Hepatocyte (in vitro differentiated cells): Measurements from ENCODE around the gene ZFHX2. TPM values are rescaled to one million over a fixed set of nuclear protein-coding genes. Genes with fewer than 3 reads are reported as not detected.
A peak's percentile ranks its signal among the peaks of the same experiment; 100 is the strongest.

Experiments
- DNase-seq: peaks from one replicate; pipeline ENCODE4 v3.0.0-alpha.2; 2016; ENCODE audit warnings: low spot score
- H2AFZ ChIP-seq: fragments of 200-600 bp; sonication (generic); 2 replicates; pipeline ENCODE4 v1.6.0; 2016; ENCODE audit warnings: antibody characterized with exemption, mild to moderate bottlenecking
- H3K27ac ChIP-seq: fragments of 200-600 bp; sonication (generic); 2 replicates; pipeline ENCODE4 v1.5.1; 2016; ENCODE audit warnings: mild to moderate bottlenecking
- H3K27me3 ChIP-seq: fragments of 200-600 bp; sonication (generic); 2 replicates; pipeline ENCODE4 v1.6.1; 2016
- H3K36me3 ChIP-seq: fragments of 200-600 bp; sonication (generic); replicated peaks from 2 replicates; pipeline ENCODE4 v1.5.1; 2016; ENCODE audit warnings: low read depth; ENCODE audit not compliant: insufficient read depth
- H3K4me1 ChIP-seq: fragments of 200-600 bp; sonication (generic); 2 replicates; pipeline ENCODE4 v1.5.1; 2016; ENCODE audit warnings: mild to moderate bottlenecking, moderate library complexity; ENCODE audit not compliant: insufficient read depth
- H3K4me2 ChIP-seq: fragments of 200-600 bp; sonication (generic); 2 replicates; pipeline ENCODE4 v1.6.0; 2016
- H3K4me3 ChIP-seq: fragments of 200-600 bp; sonication (generic); 2 replicates; pipeline ENCODE4 v1.5.1; 2016; ENCODE audit warnings: mild to moderate bottlenecking
- H3K79me2 ChIP-seq: fragments of 200-600 bp; sonication (generic); 2 replicates; pipeline ENCODE4 v1.6.0; 2017; ENCODE audit warnings: mild to moderate bottlenecking
- H3K9me2 ChIP-seq: fragments of 200-600 bp; sonication (generic); replicated peaks from 2 replicates; pipeline ENCODE4 v1.6.0; 2017; ENCODE audit warnings: mild to moderate bottlenecking; ENCODE audit not compliant: insufficient read depth
- H3K9me3 ChIP-seq: fragments of 200-600 bp; sonication (generic); 2 replicates; pipeline ENCODE4 v1.5.1; 2016; ENCODE audit warnings: low read depth, mild to moderate bottlenecking
- H4K20me1 ChIP-seq: fragments of 200-600 bp; sonication (generic); 2 replicates; pipeline ENCODE4 v1.6.0; 2016; ENCODE audit warnings: mild to moderate bottlenecking; ENCODE audit not compliant: insufficient read depth, poor library complexity, severe bottlenecking
- CTCF ChIP-seq: fragments of 200-600 bp; sonication (generic); IDR thresholded peaks from 2 replicates; pipeline ENCODE4 v1.5.1; 2016; ENCODE audit warnings: antibody characterized with exemption, mild to moderate bottlenecking; ENCODE audit not compliant: poor library complexity
- EZH2 ChIP-seq: fragments of 200-600 bp; sonication (generic); IDR thresholded peaks from 2 replicates; pipeline ENCODE4 v1.6.1; 2016; ENCODE audit warnings: antibody characterized with exemption, mild to moderate bottlenecking, borderline replicate concordance
- EZH2phosphoT487 ChIP-seq: fragments of 200-600 bp; sonication (generic); IDR thresholded peaks from one replicate; pipeline ENCODE4 v1.6.1; 2018; ENCODE audit warnings: antibody characterized with exemption, mild to moderate bottlenecking, low read depth, moderate library complexity; ENCODE audit not compliant: unreplicated experiment, severe bottlenecking
- WGBS: methylation state at CpG from one replicate; pipeline ENCODE4 v1.1.6; 2016; ENCODE audit warnings: low lambda C conversion rate; ENCODE audit errors: missing lambda C conversion rate; 5-methylcytosine and 5-hydroxymethylcytosine counted together
- polyA plus RNA-seq: library from polyadenylated mRNA; unstranded; fragments of >200 nt; fragmentation: Nextera tagmentation; extraction: Ambion mirVana; gene quantifications from 2 replicates; pipeline ENCODE4 v1.2.1, GENCODE V29; 2016
- total RNA-seq: library from RNA; depleted of rRNA; stranded (reverse); fragments of >200 nt; gene quantifications from 2 replicates; pipeline ENCODE4 v1.2.3, GENCODE V29; 2014

Gene ZFHX2
- total and polyA plus RNA-seq, 2 experiments from 2014 or later = 1.4 to 1.5 TPM

DNA sequence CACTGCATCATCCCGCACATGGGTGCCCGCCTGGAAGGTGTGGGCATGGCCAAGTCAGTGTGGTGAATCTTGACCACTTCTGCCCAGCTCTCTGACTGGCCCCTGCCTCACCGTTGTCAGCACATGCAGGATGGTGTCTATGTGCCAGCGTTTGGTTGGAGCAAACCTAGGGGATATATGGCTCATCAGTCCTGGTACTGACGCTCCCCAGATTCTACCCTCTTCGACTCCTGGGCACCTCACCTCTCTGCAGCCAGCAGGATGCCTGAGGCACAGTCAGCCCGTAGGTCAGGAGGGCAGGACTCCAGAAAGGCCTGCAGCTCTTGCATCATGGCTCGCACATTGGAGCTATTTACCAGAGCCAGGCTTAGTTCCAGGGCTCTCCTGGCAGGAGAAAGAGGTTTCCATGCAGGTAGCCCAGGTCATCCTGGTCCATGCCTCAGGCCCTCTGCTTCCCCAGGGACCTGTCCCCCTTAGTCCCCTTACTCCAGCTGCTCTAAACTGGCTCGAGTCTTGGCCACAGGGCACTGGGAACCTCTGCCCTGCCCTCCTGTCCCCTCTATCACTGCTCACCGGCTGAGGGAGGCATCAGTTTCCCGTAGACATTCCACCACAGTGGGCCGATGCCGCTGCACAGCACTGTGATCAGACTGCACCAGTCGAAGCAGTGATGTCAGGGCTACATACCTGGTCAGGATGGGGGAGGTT is 12.1 kb upstream of the ZFHX2 start:
- Histone ChIP-seq H3K4me1 (peaks cover 15% of the 10 kb centered on the region), H3K9me3 (no peaks in the 10 kb centered on the region), H2AFZ (no peak overlapping the region), H3K4me3 (no peak overlapping the region), H3K79me2 (peaks cover 13% of the 10 kb centered on the region), H3K36me3 (no peaks in the 10 kb centered on the region), H3K27ac (no peak overlapping the region), H3K9me2 (no peaks in the 10 kb centered on the region), H3K4me2 (no peak overlapping the region), H3K27me3 (no peaks in the 10 kb centered on the region), H4K20me1 (no peaks in the 10 kb centered on the region)
- TF ChIP-seq EZH2phosphoT487 = no peak
- no peak for TF ChIP-seq EZH2
- TF ChIP-seq CTCF = no peak
- DNase-seq = no peak
- 93% methylated on average over 14 of the region's 14 CpGs for WGBS

DNA sequence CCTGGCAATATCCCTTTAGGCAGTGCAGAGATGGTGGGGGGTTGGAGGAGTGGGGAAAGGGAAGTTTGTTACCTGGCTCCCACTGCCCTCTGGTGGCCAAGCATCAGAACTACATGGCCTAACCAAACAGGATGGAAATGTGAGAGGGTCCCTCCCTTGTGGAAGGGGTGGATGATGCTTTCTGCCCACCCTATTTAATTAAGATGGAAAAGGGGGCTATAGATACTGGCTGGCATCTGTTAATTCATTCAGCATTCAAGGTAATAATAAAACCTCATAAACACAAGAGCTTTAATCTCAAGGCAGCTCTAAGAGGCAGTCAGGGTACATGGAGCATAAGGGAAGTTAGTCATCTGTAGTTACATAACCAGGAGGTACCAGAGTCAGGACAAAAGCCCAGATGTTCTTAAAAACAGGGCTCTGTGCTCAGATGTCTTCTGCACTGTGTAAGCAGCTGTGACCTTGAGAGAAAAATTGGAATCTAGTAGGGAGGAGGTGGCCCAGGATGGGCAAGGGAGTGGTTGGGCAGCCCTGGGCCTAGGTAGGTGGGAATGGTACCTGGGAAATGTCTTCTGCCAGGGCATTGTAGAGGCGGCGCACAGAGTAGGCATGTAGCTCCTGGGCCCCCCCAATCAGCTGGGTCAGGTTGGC is 11.4 kb upstream of the ZFHX2 start:
- Histone ChIP-seq H4K20me1 (no peaks in the 10 kb centered on the region), H3K79me2 (peaks cover 13% of the 10 kb centered on the region), H3K4me2 (no peak overlapping the region), H3K4me3 (no peak overlapping the region), H2AFZ (no peak overlapping the region), H3K4me1 (peaks cover 9% of the 10 kb centered on the region), H3K27ac (no peak overlapping the region), H3K9me2 (no peaks in the 10 kb centered on the region), H3K36me3 (no peaks in the 10 kb centered on the region), H3K9me3 (no peaks in the 10 kb centered on the region), H3K27me3 (no peaks in the 10 kb centered on the region)
- TF ChIP-seq CTCF (peak; percentile 73), EZH2 (no peak), EZH2phosphoT487 (no peak)
- 100% methylated on average over 2 of the region's 2 CpGs for WGBS
- peak; percentile 73 for DNase-seq

GRCh38 chr14:23561873-23562821 is 10.6 kb upstream of the ZFHX2 start:
- peaks cover 21% of the 10 kb centered on the region for H3K79me2 ChIP-seq
- no peak overlapping the region for H3K27ac ChIP-seq
- no peaks in the 10 kb centered on the region for H3K9me2 ChIP-seq
- H3K9me3 ChIP-seq = no peaks in the 10 kb centered on the region
- no peak overlapping the region for H3K4me3 ChIP-seq
- no peak for DNase-seq
- H3K4me2 ChIP-seq = no peak overlapping the region
- peaks cover 10% of the 10 kb centered on the region for H3K4me1 ChIP-seq
- H2AFZ ChIP-seq = no peak overlapping the region
- TF ChIP-seq EZH2phosphoT487 (no peak), EZH2 (no peak), CTCF (no peak)
- no peaks in the 10 kb centered on the region for H4K20me1 ChIP-seq
- no peaks in the 10 kb centered on the region for H3K36me3 ChIP-seq
- 94% methylated on average over 15 of the region's 15 CpGs for WGBS
- no peaks in the 10 kb centered on the region for H3K27me3 ChIP-seq
